ENCODE data around the gene OR2V1. TPM values are rescaled to one million over a fixed set of nuclear protein-coding genes. Genes with fewer than 3 reads are reported as not detected.
"Not testable (repeated sequence)": the region's sequence is repeated elsewhere in the genome, so short reads cannot be mapped to it uniquely, and the experiment has no call there.

Gene OR2V1
- total RNA-seq, 1 experiment from 2014 or later, result not detected

GRCh38 chr5:181100121-181100875, 30.7 kb downstream of the OR2V1 start:
- H3K27me3 Mint-ChIP-seq (ENCODE audit: insufficient read depth, unreplicated experiment), result peaks cover 18% of the 10 kb centered on the region
- H3K4me1 Mint-ChIP-seq (ENCODE audit: insufficient read depth, unreplicated experiment), result no peaks in the 10 kb centered on the region
- no peaks in the 10 kb centered on the region for H3K9me3 Mint-ChIP-seq (ENCODE audit: unreplicated experiment)
- CTCF ChIA-PET, result interaction anchor here (0.5 to 1.4 kb wide), 5 partner anchors 10 to 231 kb away, joined by 3 to 8 read pairs (median 6); no protein-coding TSS in a partner anchor
- intact Hi-C loops (cut with micrococcal nuclease), result no loop called here
- POLR2A ChIA-PET, result interaction anchor here (0.6 to 0.8 kb wide), 3 partner anchors 12 to 215 kb away, joined by 3 to 4 read pairs (median 3); no protein-coding TSS in a partner anchor
- TF ChIP-seq CTCF (IDR thresholded peaks at IDR 0.05; ENCODE audit: unreplicated experiment), result no peak
- no peak for DNase-seq (ENCODE audit: unreplicated experiment)
- BruUV-seq (replicated peaks), result no TSS peak
- no peak overlapping the region for H3K27ac Mint-ChIP-seq (ENCODE audit: low read depth, unreplicated experiment)
- H3K36me3 Mint-ChIP-seq (ENCODE audit: insufficient read depth, unreplicated experiment), result no peaks in the 10 kb centered on the region
- no peak overlapping the region for H3K4me3 Mint-ChIP-seq (ENCODE audit: unreplicated experiment)

GRCh38 chr5:181099602-181100086, 31.3 kb downstream of the OR2V1 start:
- no peaks in the 10 kb centered on the region for H3K9me3 Mint-ChIP-seq (ENCODE audit: unreplicated experiment)
- ChIA-PET CTCF (interaction anchor here (0.6 to 1.4 kb wide), 5 partner anchors 11 to 231 kb away, joined by 3 to 8 read pairs (median 6); no protein-coding TSS in a partner anchor), POLR2A (interaction anchor here (0.5 to 0.8 kb wide), 4 partner anchors 13 to 214 kb away, joined by 3 to 4 read pairs (median 4); no protein-coding TSS in a partner anchor)
- BruUV-seq (replicated peaks), result no TSS peak
- H3K4me3 Mint-ChIP-seq (ENCODE audit: unreplicated experiment), result no peak overlapping the region
- H3K36me3 Mint-ChIP-seq (ENCODE audit: insufficient read depth, unreplicated experiment), result no peaks in the 10 kb centered on the region
- intact Hi-C loops (cut with micrococcal nuclease), result no loop called here
- peaks cover 11% of the 10 kb centered on the region for H3K27me3 Mint-ChIP-seq (ENCODE audit: insufficient read depth, unreplicated experiment)
- no peak for TF ChIP-seq CTCF (IDR thresholded peaks at IDR 0.05; ENCODE audit: unreplicated experiment)
- peak; percentile 12 for DNase-seq (ENCODE audit: unreplicated experiment)
- H3K27ac Mint-ChIP-seq (ENCODE audit: low read depth, unreplicated experiment), result no peak overlapping the region
- H3K4me1 Mint-ChIP-seq (ENCODE audit: insufficient read depth, unreplicated experiment), result no peaks in the 10 kb centered on the region

GRCh38 chr5:181098762-181099601, 32.0 kb downstream of the OR2V1 start:
- ChIA-PET CTCF (interaction anchor here (0.6 to 1.4 kb wide), 4 partner anchors 11 to 230 kb away, joined by 3 to 8 read pairs (median 6); no protein-coding TSS in a partner anchor), POLR2A (interaction anchor here (0.5 to 0.8 kb wide), 3 partner anchors 13 to 166 kb away, joined by 3 to 4 read pairs (median 4); no protein-coding TSS in a partner anchor)
- no peak for TF ChIP-seq CTCF (IDR thresholded peaks at IDR 0.05; ENCODE audit: unreplicated experiment)
- H3K4me3 Mint-ChIP-seq (ENCODE audit: unreplicated experiment), result no peak overlapping the region
- H3K36me3 Mint-ChIP-seq (ENCODE audit: insufficient read depth, unreplicated experiment), result no peaks in the 10 kb centered on the region
- no peaks in the 10 kb centered on the region for H3K9me3 Mint-ChIP-seq (ENCODE audit: unreplicated experiment)
- no peak for DNase-seq (ENCODE audit: unreplicated experiment)
- intact Hi-C loops (cut with micrococcal nuclease), result no loop called here
- no TSS peak for BruUV-seq (replicated peaks)
- H3K27ac Mint-ChIP-seq (ENCODE audit: low read depth, unreplicated experiment), result no peak overlapping the region
- no peaks in the 10 kb centered on the region for H3K4me1 Mint-ChIP-seq (ENCODE audit: insufficient read depth, unreplicated experiment)
- H3K27me3 Mint-ChIP-seq (ENCODE audit: insufficient read depth, unreplicated experiment), result peaks cover 4% of the 10 kb centered on the region

- H3K4me3 Mint-ChIP-seq (ENCODE audit: unreplicated experiment); BruUV-seq (replicated peaks); DNase-seq (ENCODE audit: unreplicated experiment); H3K27ac Mint-ChIP-seq (ENCODE audit: low read depth, unreplicated experiment); CTCF ChIA-PET; H3K36me3 Mint-ChIP-seq (ENCODE audit: insufficient read depth, unreplicated experiment); H3K9me3 Mint-ChIP-seq (ENCODE audit: unreplicated experiment); H3K27me3 Mint-ChIP-seq (ENCODE audit: insufficient read depth, unreplicated experiment); intact Hi-C loops (cut with micrococcal nuclease); POLR2A ChIA-PET; H3K4me1 Mint-ChIP-seq (ENCODE audit: insufficient read depth, unreplicated experiment): not testable (repeated sequence)
These were observed 33.0 kb downstream of the OR2V1 start for GRCh38 chr5:181097759-181098491.

- H3K9me3 Mint-ChIP-seq (ENCODE audit: unreplicated experiment); H3K4me1 Mint-ChIP-seq (ENCODE audit: insufficient read depth, unreplicated experiment); H3K27me3 Mint-ChIP-seq (ENCODE audit: insufficient read depth, unreplicated experiment); H3K36me3 Mint-ChIP-seq (ENCODE audit: insufficient read depth, unreplicated experiment); DNase-seq (ENCODE audit: unreplicated experiment); H3K4me3 Mint-ChIP-seq (ENCODE audit: unreplicated experiment); BruUV-seq (replicated peaks); H3K27ac Mint-ChIP-seq (ENCODE audit: low read depth, unreplicated experiment); CTCF ChIA-PET; POLR2A ChIA-PET; intact Hi-C loops (cut with micrococcal nuclease): not testable (repeated sequence)
These were observed 33.6 kb downstream of the OR2V1 start for GRCh38 chr5:181097383-181097753.

GRCh38 chr5:181096721-181097382, 34.1 kb downstream of the OR2V1 start:
- POLR2A ChIA-PET; H3K4me1 Mint-ChIP-seq (ENCODE audit: insufficient read depth, unreplicated experiment); H3K27ac Mint-ChIP-seq (ENCODE audit: low read depth, unreplicated experiment); H3K9me3 Mint-ChIP-seq (ENCODE audit: unreplicated experiment); H3K36me3 Mint-ChIP-seq (ENCODE audit: insufficient read depth, unreplicated experiment); BruUV-seq (replicated peaks); DNase-seq (ENCODE audit: unreplicated experiment); CTCF ChIA-PET; H3K27me3 Mint-ChIP-seq (ENCODE audit: insufficient read depth, unreplicated experiment); H3K4me3 Mint-ChIP-seq (ENCODE audit: unreplicated experiment); intact Hi-C loops (cut with micrococcal nuclease): not testable (repeated sequence)

All from MCF 10A (cell line).